Measurements from ENCODE around the gene IFNA21.
"Not testable (repeated sequence)": the region's sequence is repeated elsewhere in the genome, so short reads cannot be mapped to it uniquely, and the experiment has no call there.

GRCh38 chr9:21207043-21207442 is 40.6 kb upstream of the IFNA21 start, which contains the start of gene IFNA10:
- TF ChIP-seq POLR2A (IDR thresholded peaks at IDR 0.05); CTCF (IDR thresholded peaks at IDR 0.05 in 8 of 11, conservative IDR thresholded peaks at IDR 0.05 in 3 of 11): not testable (repeated sequence)
